Adrenal gland (tissue), 12 donors: Measurements from ENCODE around the gene NDUFAF2. TPM values are rescaled to one million over a fixed set of nuclear protein-coding genes. Genes with fewer than 3 reads are reported as not detected.

Source experiments
- DNase-seq, 7 donors: peaks; one replicate each; pipeline ENCODE4 v3.0.0-alpha.2; 2019 to 2020
- H3K27ac ChIP-seq, 5 donors: fragments of 200-600 bp; sonication (generic) in 4 of 5; 1 replicate in 3 of 5; 2 replicates in 2 of 5; pipeline versions ENCODE4 v1.5.1 to v1.8.0; 2016 to 2020; ENCODE audit warnings: mild to moderate bottlenecking in 1 of 5
- H3K27me3 ChIP-seq: fragments of 200-600 bp; 2 replicates; pipeline ENCODE4 v1.8.0; 2021
- H3K36me3 ChIP-seq, 2 donors: fragments of 200-600 bp; replicated peaks in 1 of 2; 1 replicate in 1 of 2; 2 replicates in 1 of 2; pipeline versions ENCODE4 v1.5.1 to v1.8.0; 2018 to 2022
- H3K4me1 ChIP-seq, 2 donors: fragments of 200-600 bp; replicated peaks in 1 of 2; 1 replicate in 1 of 2; 2 replicates in 1 of 2; pipeline versions ENCODE4 v1.5.1 to v1.8.0; 2018 to 2021
- H3K4me3 ChIP-seq, 4 donors: fragments of 200-600 bp; sonication (generic) in 3 of 4; one replicate each; pipeline ENCODE4 v1.5.1; 2016 to 2018
- H3K9me3 ChIP-seq, 3 donors: fragments of 200-600 bp; sonication (generic) in 1 of 3; replicated peaks in 1 of 3; 1 replicate in 2 of 3; 2 replicates in 1 of 3; pipeline versions ENCODE4 v1.5.1 to v1.8.0; 2016 to 2021
- CTCF ChIP-seq, 6 experiments: fragments of 450-650 bp in 4 of 6; fragments of 200-600 bp in 2 of 6; sonication (generic) in 1 of 6; IDR thresholded peaks; 1 replicate in 5 of 6; 2 replicates in 1 of 6; pipeline versions ENCODE4 v1.5.1 to v1.8.0; 2016 to 2021; ENCODE audit warnings: antibody characterized with exemption in 6 of 6, mild to moderate bottlenecking in 2 of 6, moderate library complexity in 1 of 6
- POLR2A ChIP-seq, 2 donors: fragments of 450-650 bp; IDR thresholded peaks; one replicate each; pipeline ENCODE4 v1.6.1; 2017; ENCODE audit warnings: antibody characterized with exemption in 2 of 2, mild to moderate bottlenecking in 2 of 2, moderate library complexity in 1 of 2
- WGBS, 4 donors: extraction: QIAGEN DNeasy Blood & Tissue Kit in 2 of 4; methylation state at CpG; one replicate each; pipeline versions ENCODE4 v1.1.5 to v1.1.7; 2013 to 2017; 5-methylcytosine and 5-hydroxymethylcytosine counted together
- intact Hi-C, 2 donors: fragments of 100-400 bp; cut with DNase I; formaldehyde crosslinking; loops; one replicate each; pipeline versions ENCODE4 v1.14.1 to v1.15.0; 2022 to 2023
- polyA plus RNA-seq, 3 donors: library from polyadenylated mRNA; stranded (reverse); fragments of 200-250 nt in 2 of 3; fragments of 350-450 nt in 1 of 3; fragmentation: Illumina TruSeq in 1 of 3; extraction: RNeasy Lipid Tissue Mini Kit (QIAGEN cat#74804) in 1 of 3; gene quantifications; one replicate each; pipeline ENCODE4 v1.2.3, GENCODE V29; 2013 to 2014
- total RNA-seq, 9 donors: library from RNA; depleted of rRNA in 4 of 9; stranded (reverse); fragments of >200 nt in 4 of 9; fragments of 120-200 nt in 1 of 9; fragmentation: NEBNext Ultra II Directional in 1 of 9; extraction: Animal tissue kit (Norgen Biotek cat#: 25700) in 1 of 9; gene quantifications; one replicate each; pipeline versions ENCODE4 v1.1.0 to v1.2.4, GENCODE V29; 2013 to 2023
- donor health status: healthy with polysubstance abuse.
- donor health status: Bipolar disorder and iron deficiency.
- donor health status: DM: yes; HTN: yes; CAD: no.
- donor health status: DM: no; HTN: no; CAD: no.
- donor health status: DM: no; HTN: no; CAD: no.
- donor health status: DM: yes; HTN: yes; CAD: no.

NDUFAF2 gene
- total and polyA plus RNA-seq, 12 donors = 12.0 to 127 (median 31.2) TPM

GRCh38 chr5:61115968-61116367, 171.0 kb downstream of the NDUFAF2 start:
- intact Hi-C loops = no loop called here
- no peak overlapping the region for H3K27ac ChIP-seq

GRCh38 chr5:61119066-61119465, 174.1 kb downstream of the NDUFAF2 start:
- Histone ChIP-seq H3K4me3 (no peak overlapping the region), H3K27ac (no peak overlapping the region), H3K36me3 (no peaks in the 10 kb centered on the region), H3K27me3 (no peaks in the 10 kb centered on the region), H3K4me1 (peaks cover 0 to 5% of the 10 kb centered on the region in 2 donors), H3K9me3 (no peaks in the 10 kb centered on the region)
- TF ChIP-seq CTCF (IDR thresholded peaks at IDR 0.05) (no peak), POLR2A (IDR thresholded peaks at IDR 0.05) (no peak)
- WGBS, 4 donors = 79 to 90% (median 87%) methylated on average over 1 of the region's 1 CpG
- DNase-seq = no peak
- intact Hi-C loops = no loop called here

More at GRCh38 chr5:61115968-61116367, 171.0 kb downstream of the NDUFAF2 start:
- WGBS, 4 donors = 92 to 94% (median 94%) methylated on average over 3 of the region's 3 CpGs
- Histone ChIP-seq H3K4me1 (no peaks in the 10 kb centered on the region), H3K9me3 (no peaks in the 10 kb centered on the region), H3K27me3 (no peaks in the 10 kb centered on the region), H3K36me3 (no peaks in the 10 kb centered on the region), H3K4me3 (no peak overlapping the region)
- TF ChIP-seq POLR2A (IDR thresholded peaks at IDR 0.05) (no peak), CTCF (IDR thresholded peaks at IDR 0.05) (no peak)
- no peak for DNase-seq

GRCh38 chr5:61120534-61120933, 175.5 kb downstream of the NDUFAF2 start:
- H3K4me3 ChIP-seq = no peak overlapping the region
- H3K9me3 ChIP-seq = no peaks in the 10 kb centered on the region
- WGBS, 4 donors = 44 to 55% (median 51%) methylated on average over 1 of the region's 1 CpG
- DNase-seq = no peak
- no peaks in the 10 kb centered on the region for H3K36me3 ChIP-seq
- peaks cover 0 to 5% of the 10 kb centered on the region in 2 donors for H3K4me1 ChIP-seq
- no peak for TF ChIP-seq POLR2A (IDR thresholded peaks at IDR 0.05)
- TF ChIP-seq CTCF (IDR thresholded peaks at IDR 0.05) = no peak
- H3K27ac ChIP-seq = no peak overlapping the region
- intact Hi-C loops = no loop called here
- H3K27me3 ChIP-seq = no peaks in the 10 kb centered on the region

- no peak overlapping the region for H3K27ac ChIP-seq
- H3K36me3 ChIP-seq = no peaks in the 10 kb centered on the region
- intact Hi-C loops = no loop called here
- H3K4me3 ChIP-seq = no peak overlapping the region
- 91 to 96% (median 93%) methylated on average over 4 of the region's 4 CpGs for WGBS, 4 donors
- H3K4me1 ChIP-seq = peaks cover 0 to 5% of the 10 kb centered on the region in 2 donors
- no peaks in the 10 kb centered on the region for H3K9me3 ChIP-seq
- no peaks in the 10 kb centered on the region for H3K27me3 ChIP-seq
- TF ChIP-seq POLR2A (IDR thresholded peaks at IDR 0.05) (no peak), CTCF (IDR thresholded peaks at IDR 0.05) (no peak)
- DNase-seq = no peak
These were observed 178.1 kb downstream of the NDUFAF2 start for GRCh38 chr5:61123145-61123544.
